GM19467 (cell line): Measurements from ENCODE around the gene GPR176.
A peak's percentile ranks its signal among the peaks of the same experiment; 100 is the strongest.

Experiments
- ATAC-seq: cut with Tn5 transposase; IDR thresholded peaks from one replicate; pipeline ENCODE4 v1.9.1; 2021; ENCODE audit warnings: mild to moderate bottlenecking, moderate library complexity; ENCODE audit not compliant: unreplicated experiment

Gene GPR176

GRCh38 chr15:39785841-39786240 is 134.2 kb downstream of the GPR176 start:
- ATAC-seq = no peak

GRCh38 chr15:39785139-39785538 is 134.9 kb downstream of the GPR176 start:
- no peak for ATAC-seq

GRCh38 chr15:39784638-39785037 is 135.4 kb downstream of the GPR176 start:
- no peak for ATAC-seq

GRCh38 chr15:39784125-39784524 is 135.9 kb downstream of the GPR176 start:
- no peak for ATAC-seq

GRCh38 chr15:39783244-39783820 is 136.7 kb downstream of the GPR176 start:
- ATAC-seq = no peak

- peak; percentile 98 for ATAC-seq
Measured at GRCh38 chr15:39782441-39783138, 137.5 kb downstream of the GPR176 start, which contains the start of gene FSIP1. Gene FSIP1 (minus strand): TSS chr15:39782841. CDS start chr15:39776524, 6,317 bp downstream.

- no peak for ATAC-seq
Measured at GRCh38 chr15:39781967-39782302, 138.1 kb downstream of the GPR176 start.

GRCh38 chr15:39781147-39781966 is 138.7 kb downstream of the GPR176 start:
- no peak for ATAC-seq

- ATAC-seq = no peak
Measured at GRCh38 chr15:39778021-39778420, 142.0 kb downstream of the GPR176 start.

- no peak for ATAC-seq
Measured at GRCh38 chr15:39777496-39777895, 142.6 kb downstream of the GPR176 start.

GRCh38 chr15:39776068-39776467 is 144.0 kb downstream of the GPR176 start:
- no peak for ATAC-seq

GRCh38 chr15:39774688-39775267 is 145.3 kb downstream of the GPR176 start:
- ATAC-seq = no peak

GRCh38 chr15:39770748-39771689 is 149.0 kb downstream of the GPR176 start:
- no peak for ATAC-seq

GRCh38 chr15:39767921-39768320 is 152.1 kb downstream of the GPR176 start:
- ATAC-seq = no peak

- no peak for ATAC-seq
Measured at GRCh38 chr15:39761006-39761405, 159.1 kb downstream of the GPR176 start.

GRCh38 chr15:39756806-39757522 is 163.1 kb downstream of the GPR176 start:
- ATAC-seq = no peak

GRCh38 chr15:39752991-39753390 is 167.1 kb downstream of the GPR176 start:
- no peak for ATAC-seq

- ATAC-seq = no peak
Measured at GRCh38 chr15:39752246-39752645, 167.8 kb downstream of the GPR176 start.
